ENCODE measurements around the gene NHSL1. TPM values are rescaled to one million over a fixed set of nuclear protein-coding genes. Genes with fewer than 3 reads are reported as not detected.

Gene NHSL1
- total and polyA plus RNA-seq, 7 donors = 6.5 to 17.5 (median 8.6) TPM

DNA sequence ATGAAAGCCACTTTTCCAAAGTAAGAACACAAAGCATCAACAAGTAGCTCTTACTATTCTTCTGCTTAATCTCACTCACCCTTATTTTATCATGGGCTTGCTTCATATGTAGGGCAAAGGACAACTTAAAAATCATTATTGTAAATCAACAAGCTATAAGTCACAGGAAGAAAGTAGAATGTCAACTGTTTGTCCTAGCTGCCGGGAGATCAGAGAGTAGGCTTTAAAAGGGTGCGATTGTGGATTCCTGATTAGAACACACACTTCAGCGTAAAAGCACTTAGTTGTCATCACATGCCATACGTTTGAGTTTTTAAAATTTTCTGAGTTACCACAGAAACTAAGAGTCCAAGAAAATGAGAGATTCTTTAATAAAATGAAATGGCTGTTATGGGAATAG, 44.4 kb upstream of the NHSL1 start:
- WGBS, 2 donors = 23 to 70% methylated on average over 4 of the region's 4 CpGs
- H3K27me3 ChIP-seq = no peaks in the 10 kb centered on the region
- TF ChIP-seq POLR2AphosphoS5 (IDR thresholded peaks at IDR 0.05) = peak in 1 of 4 donors; percentile 36
- TF ChIP-seq POLR2A (IDR thresholded peaks at IDR 0.05) = no peak
- no peak overlapping the region for H3K4me3 ChIP-seq
- no peaks in the 10 kb centered on the region for H3K9me3 ChIP-seq
- intact Hi-C loops (cut with DNase I) = no loop called here
- H3K4me1 ChIP-seq = peaks cover 0 to 78% (median 51%) of the 10 kb centered on the region in 4 donors
- no peaks in the 10 kb centered on the region for H3K36me3 ChIP-seq
- H3K27ac ChIP-seq = peak overlapping the region; percentile 64 to 80 (median 77)
- no peak for DNase-seq

DNA sequence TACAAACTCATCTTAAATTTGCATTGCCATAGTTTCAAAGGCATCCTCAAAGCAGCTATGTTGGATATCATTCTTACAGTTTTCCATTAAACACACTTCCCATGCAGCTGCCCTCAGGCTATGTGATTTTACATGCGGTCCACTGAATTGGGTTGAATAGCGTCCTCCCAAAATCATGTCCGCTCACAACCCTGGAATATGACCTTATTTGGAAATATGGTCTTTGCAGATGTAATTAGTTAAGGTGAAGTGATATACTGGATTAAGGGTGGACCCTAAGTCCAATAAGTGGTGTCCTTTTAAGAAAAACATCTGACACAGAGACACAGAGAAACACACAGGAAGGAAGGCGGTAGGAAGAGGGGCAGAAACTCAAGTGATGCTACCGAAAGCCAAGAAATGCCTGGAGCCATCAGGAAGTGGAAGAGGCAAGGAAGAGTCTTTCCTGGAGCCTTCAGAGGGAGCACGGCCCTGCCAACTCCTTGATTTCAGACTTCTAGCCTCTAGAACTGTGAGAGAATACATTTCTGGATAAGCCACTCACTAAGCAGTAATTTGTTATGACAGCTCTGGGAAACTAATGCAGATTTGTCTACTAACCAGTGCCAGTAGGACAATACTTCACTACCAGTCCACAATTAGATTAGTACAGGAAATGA, 42.7 kb upstream of the NHSL1 start:
- intact Hi-C loops (cut with DNase I) = no loop called here

DNA sequence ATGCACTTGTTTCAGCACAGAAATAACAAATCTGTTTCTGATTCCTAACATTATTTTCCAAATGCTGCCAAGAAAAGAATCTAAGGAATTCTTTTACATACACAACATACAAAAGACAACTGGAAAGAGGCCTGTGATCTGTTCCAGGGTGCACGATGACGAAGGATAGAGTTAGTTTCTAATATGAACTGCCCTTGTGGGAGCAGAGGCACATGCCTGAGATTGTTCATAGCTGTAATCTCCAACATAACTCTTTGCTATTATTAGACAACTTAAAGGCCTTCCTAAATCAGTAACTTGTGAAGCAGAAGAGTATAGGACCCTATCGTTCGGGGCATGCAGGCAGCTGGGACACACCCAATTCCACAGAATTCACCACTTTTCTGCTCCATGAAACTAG, 41.2 kb upstream of the NHSL1 start:
- no peak for DNase-seq
- intact Hi-C loops (cut with DNase I) = no loop called here
- no peaks in the 10 kb centered on the region for H3K9me3 ChIP-seq
- peak in 1 of 4 donors; percentile 25 for TF ChIP-seq POLR2AphosphoS5 (IDR thresholded peaks at IDR 0.05)
- TF ChIP-seq, protein P1, sequence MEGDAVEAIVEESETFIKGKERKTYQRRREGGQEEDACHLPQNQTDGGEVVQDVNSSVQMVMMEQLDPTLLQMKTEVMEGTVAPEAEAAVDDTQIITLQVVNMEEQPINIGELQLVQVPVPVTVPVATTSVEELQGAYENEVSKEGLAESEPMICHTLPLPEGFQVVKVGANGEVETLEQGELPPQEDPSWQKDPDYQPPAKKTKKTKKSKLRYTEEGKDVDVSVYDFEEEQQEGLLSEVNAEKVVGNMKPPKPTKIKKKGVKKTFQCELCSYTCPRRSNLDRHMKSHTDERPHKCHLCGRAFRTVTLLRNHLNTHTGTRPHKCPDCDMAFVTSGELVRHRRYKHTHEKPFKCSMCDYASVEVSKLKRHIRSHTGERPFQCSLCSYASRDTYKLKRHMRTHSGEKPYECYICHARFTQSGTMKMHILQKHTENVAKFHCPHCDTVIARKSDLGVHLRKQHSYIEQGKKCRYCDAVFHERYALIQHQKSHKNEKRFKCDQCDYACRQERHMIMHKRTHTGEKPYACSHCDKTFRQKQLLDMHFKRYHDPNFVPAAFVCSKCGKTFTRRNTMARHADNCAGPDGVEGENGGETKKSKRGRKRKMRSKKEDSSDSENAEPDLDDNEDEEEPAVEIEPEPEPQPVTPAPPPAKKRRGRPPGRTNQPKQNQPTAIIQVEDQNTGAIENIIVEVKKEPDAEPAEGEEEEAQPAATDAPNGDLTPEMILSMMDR (IDR thresholded peaks at IDR 0.05) = no peak
- peak in 1 of 4 donors; percentile 51 for TF ChIP-seq EP300 (IDR thresholded peaks at IDR 0.05)
- no peak for TF ChIP-seq POLR2A (IDR thresholded peaks at IDR 0.05)
- H3K27me3 ChIP-seq = no peaks in the 10 kb centered on the region
- peaks cover 0 to 85% (median 67%) of the 10 kb centered on the region in 4 donors for H3K4me1 ChIP-seq
- H3K36me3 ChIP-seq = no peaks in the 10 kb centered on the region
- peak overlapping the region; percentile 56 to 80 (median 77) for H3K27ac ChIP-seq
- WGBS, 2 donors = 74 to 86% methylated on average over 4 of the region's 4 CpGs
- no peak overlapping the region for H3K4me3 ChIP-seq

More for the DNA sequence above, 42.7 kb upstream of the NHSL1 start:
- Histone ChIP-seq H3K4me3 (no peak overlapping the region), H3K4me1 (peaks cover 0 to 91% (median 67%) of the 10 kb centered on the region in 4 donors), H3K9me3 (no peaks in the 10 kb centered on the region), H3K27me3 (no peaks in the 10 kb centered on the region), H3K27ac (peak overlapping the region; percentile 56 to 80 (median 77)), H3K36me3 (no peaks in the 10 kb centered on the region)
- 78 to 83% methylated on average over 6 of the region's 6 CpGs for WGBS, 2 donors
- no peak for DNase-seq
- TF ChIP-seq EP300 (IDR thresholded peaks at IDR 0.05) (no peak), POLR2AphosphoS5 (IDR thresholded peaks at IDR 0.05) (no peak)

DNA sequence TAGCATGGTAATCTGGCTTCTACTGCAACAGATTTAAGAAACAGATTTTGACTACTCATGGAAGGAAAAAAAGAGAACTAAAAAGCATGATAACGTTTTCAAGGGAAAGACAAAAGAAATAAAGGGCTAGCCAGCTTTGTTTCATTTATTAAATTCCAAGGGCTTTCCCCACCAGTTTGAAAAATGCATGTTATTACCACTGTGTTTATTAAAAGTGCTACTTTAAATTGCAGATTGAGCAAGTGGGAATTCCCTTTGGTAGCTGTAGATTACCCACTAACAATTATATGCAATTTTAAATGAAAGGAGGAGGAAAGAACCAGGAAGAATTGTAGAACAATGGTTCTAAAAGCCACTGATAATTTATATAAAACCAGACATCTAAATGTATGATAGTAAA, 40.6 kb upstream of the NHSL1 start:
- peaks cover 0 to 82% (median 62%) of the 10 kb centered on the region in 4 donors for H3K4me1 ChIP-seq

DNA sequence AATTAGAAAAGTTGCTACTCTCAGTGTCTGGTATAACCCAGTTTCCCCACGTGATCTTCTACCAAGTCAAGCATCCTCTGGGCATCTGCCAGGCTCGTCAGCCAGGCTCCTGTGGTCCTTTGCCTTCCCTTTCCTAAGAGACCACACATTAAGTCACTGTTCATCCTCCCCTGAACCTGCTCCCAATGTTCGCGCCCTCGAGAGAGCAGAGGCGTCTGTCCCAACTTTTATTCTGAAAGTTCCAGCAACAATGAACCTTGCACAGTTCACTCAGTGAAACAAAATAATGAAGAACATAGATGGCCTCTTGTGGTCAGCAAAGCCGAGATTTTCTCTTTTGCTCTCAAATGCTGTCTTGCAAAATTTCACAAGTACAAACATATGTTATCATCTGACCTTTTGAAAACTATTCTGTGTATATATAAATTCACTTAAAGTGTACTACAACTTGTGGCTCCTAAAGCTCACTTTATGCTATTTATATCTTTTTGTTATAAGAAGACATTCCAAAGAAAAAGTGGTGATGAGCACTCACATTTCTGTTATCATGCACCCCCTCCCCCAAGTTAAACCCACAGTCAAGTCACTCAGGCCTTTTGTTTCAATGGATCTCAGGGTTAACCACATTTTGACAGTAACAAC, 39.2 kb upstream of the NHSL1 start:
- Histone ChIP-seq H3K27ac (peak overlapping the region; percentile 60 to 80 (median 69)), H3K9me3 (no peaks in the 10 kb centered on the region), H3K4me1 (peaks cover 0 to 73% (median 60%) of the 10 kb centered on the region in 4 donors), H3K4me3 (no peak overlapping the region), H3K36me3 (no peaks in the 10 kb centered on the region), H3K27me3 (no peaks in the 10 kb centered on the region)
- TF ChIP-seq POLR2A (IDR thresholded peaks at IDR 0.05) = no peak
- TF ChIP-seq POLR2AphosphoS5 (IDR thresholded peaks at IDR 0.05) = no peak
- TF ChIP-seq EP300 (IDR thresholded peaks at IDR 0.05) = no peak
- TF ChIP-seq, protein P1 (IDR thresholded peaks at IDR 0.05) = no peak
- 77 to 85% methylated on average over 7 of the region's 7 CpGs for WGBS, 2 donors
- DNase-seq = peak; percentile 70
- intact Hi-C loops (cut with DNase I) = no loop called here

More for the DNA sequence above, 40.6 kb upstream of the NHSL1 start:
- Histone ChIP-seq H3K27ac (peak overlapping the region; percentile 56 to 80 (median 77)), H3K27me3 (no peaks in the 10 kb centered on the region), H3K36me3 (no peaks in the 10 kb centered on the region), H3K9me3 (no peaks in the 10 kb centered on the region), H3K4me3 (no peak overlapping the region)
- TF ChIP-seq, protein P1 (IDR thresholded peaks at IDR 0.05) = no peak
- no peak for TF ChIP-seq EP300 (IDR thresholded peaks at IDR 0.05)
- no peak for TF ChIP-seq POLR2A (IDR thresholded peaks at IDR 0.05)
- TF ChIP-seq POLR2AphosphoS5 (IDR thresholded peaks at IDR 0.05) = no peak
- 31 to 79% methylated on average over 1 of the region's 1 CpG for WGBS, 2 donors
- intact Hi-C loops (cut with DNase I) = no loop called here
- DNase-seq = no peak

Measured in sigmoid colon (tissue), 7 donors.